GM21390 (cell line): ENCODE measurements around the gene STON2.
A peak's percentile ranks its signal among the peaks of the same experiment; 100 is the strongest.
"Not testable (repeated sequence)": the region's sequence is repeated elsewhere in the genome, so short reads cannot be mapped to it uniquely, and the experiment has no call there.

Experiments
- ATAC-seq: cut with Tn5 transposase; IDR thresholded peaks from one replicate; pipeline ENCODE4 v1.9.1; 2021; ENCODE audit not compliant: unreplicated experiment

Gene STON2

GRCh38 chr14:81272317-81272716 lies 127.8 kb downstream of the STON2 start:
- no peak for ATAC-seq

DNA sequence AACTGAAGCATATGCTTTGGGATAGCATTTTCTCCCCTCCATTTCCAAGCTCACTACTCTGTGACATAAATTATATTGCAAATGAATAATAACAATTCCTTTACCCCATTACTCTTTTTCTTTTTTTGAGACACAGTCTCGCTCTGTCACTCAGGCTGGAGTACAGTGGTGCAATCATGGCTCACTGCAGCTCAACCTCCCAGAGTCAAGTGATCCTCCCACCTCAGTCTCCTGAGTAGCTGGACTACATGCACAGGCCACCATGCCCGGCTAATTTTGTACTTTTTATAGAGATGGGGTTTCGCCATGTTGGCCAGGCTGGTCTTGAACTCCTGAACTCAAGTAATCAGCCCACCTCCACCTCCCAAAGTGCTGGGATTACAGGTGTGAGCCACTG lies 130.1 kb downstream of the STON2 start:
- ATAC-seq, result no peak

DNA sequence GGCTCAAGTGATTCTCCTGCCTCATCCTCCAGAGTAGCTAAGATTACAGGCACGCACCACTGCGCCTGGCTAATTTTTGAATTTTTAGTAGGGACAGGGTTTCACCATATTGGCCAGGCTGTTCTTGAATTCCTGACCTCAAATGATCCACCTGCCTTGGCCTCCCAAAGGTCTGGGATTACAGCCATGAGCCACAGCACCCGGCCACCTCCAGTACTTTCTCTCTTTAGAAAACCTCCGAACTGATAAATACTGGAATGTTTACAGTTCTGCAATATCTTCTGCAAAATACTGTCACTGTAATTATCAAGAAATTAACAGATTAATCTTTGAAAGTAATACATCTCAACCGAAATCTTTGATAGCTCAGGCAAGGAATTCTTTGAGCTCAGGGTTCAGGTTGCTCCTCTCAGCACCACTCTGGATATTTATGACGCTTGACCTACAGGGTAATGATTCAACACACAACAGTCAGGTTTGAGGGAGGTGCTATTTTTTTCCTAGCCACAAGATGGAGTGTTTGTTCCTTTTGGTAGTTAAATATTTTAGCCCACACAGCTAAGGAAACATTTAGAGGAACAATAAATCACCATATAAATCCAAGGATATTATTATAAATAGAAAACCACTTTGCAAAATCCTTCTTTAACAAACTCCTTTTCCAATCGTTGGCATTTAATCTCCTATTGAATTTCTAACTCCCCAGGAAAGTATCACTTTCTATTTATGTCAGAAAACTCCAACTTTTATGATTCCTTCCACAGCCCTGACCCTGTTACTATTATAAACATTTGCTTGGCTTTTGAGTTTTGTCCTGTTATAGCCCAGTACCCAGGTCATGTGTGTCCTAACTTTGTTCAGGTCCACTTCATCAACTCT lies 130.8 kb downstream of the STON2 start:
- peak; percentile 68 for ATAC-seq

GRCh38 chr14:81268016-81268416 lies 132.1 kb downstream of the STON2 start:
- ATAC-seq, result no peak

- ATAC-seq, result no peak
Observed at GRCh38 chr14:81265636-81266169, 134.4 kb downstream of the STON2 start.

- no peak for ATAC-seq
Observed at GRCh38 chr14:81264671-81265070, 135.5 kb downstream of the STON2 start.

- ATAC-seq, result no peak
Observed at GRCh38 chr14:81263777-81264410, 136.2 kb downstream of the STON2 start.

DNA sequence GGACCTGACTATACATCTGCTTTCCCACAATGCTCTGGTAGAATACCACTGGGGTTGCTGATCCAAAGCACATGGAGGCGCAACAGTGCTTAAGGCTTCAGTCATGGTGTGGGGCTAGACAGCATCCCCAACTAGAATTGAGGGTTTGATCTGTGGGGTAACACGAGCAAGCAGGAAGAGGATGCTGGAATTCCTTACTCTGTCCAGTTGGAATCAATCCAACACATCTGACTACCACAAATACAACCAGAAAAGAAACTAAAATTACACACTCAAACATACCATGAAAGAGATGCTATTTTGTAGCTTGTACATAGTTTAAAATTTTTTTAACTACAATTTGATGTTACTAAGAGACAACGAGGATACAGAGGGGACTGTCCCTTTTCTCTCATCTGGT lies 138.9 kb downstream of the STON2 start:
- ATAC-seq, result no peak

GRCh38 chr14:81260732-81261131 lies 139.4 kb downstream of the STON2 start:
- ATAC-seq, result no peak

DNA sequence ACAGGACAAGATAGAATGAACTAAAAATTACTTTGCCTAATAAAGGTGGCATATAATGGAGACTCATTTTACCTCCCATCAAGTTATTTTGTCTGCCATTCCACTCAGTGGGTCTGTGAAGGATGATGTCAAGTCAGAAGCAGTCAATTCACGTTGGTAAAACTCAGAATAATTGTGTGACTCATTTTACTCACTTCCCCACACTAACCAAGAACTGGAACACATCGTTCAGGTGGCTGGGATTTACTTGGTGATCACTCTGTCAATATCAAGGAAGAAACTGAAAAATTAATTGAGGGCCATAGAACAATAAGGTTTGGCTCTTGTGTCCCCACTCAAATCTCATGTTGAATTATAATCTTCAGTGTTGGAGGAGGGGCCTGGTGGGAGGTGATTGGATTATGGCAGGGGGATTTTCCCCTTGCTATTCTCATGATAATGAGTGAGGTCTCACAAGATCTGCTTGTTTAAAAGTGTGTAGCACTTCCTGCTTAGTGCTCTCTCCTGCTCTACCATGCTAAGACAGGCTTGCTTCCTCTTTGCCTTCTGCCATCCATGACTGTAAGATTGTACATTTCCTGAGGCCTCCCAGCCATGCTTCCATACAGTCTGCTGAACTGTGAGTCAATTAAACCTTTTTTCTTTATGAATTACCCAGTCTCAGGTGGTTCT lies 143.7 kb downstream of the STON2 start:
- ATAC-seq, result peak; percentile 69

GRCh38 chr14:81252278-81252677 lies 147.8 kb downstream of the STON2 start:
- no peak for ATAC-seq

- ATAC-seq, result no peak
Observed at GRCh38 chr14:81247271-81247766, 152.8 kb downstream of the STON2 start.

- ATAC-seq, result no peak
Observed at GRCh38 chr14:81246461-81247270, 153.5 kb downstream of the STON2 start.

- ATAC-seq, result no peak
Observed at GRCh38 chr14:81245771-81246170, 154.4 kb downstream of the STON2 start.

GRCh38 chr14:81244431-81244830 lies 155.7 kb downstream of the STON2 start:
- ATAC-seq, result not testable (repeated sequence)

- no peak for ATAC-seq
Observed at GRCh38 chr14:81243499-81243898, 156.6 kb downstream of the STON2 start.

GRCh38 chr14:81236849-81237248 lies 163.3 kb downstream of the STON2 start:
- ATAC-seq, result not testable (repeated sequence)

DNA sequence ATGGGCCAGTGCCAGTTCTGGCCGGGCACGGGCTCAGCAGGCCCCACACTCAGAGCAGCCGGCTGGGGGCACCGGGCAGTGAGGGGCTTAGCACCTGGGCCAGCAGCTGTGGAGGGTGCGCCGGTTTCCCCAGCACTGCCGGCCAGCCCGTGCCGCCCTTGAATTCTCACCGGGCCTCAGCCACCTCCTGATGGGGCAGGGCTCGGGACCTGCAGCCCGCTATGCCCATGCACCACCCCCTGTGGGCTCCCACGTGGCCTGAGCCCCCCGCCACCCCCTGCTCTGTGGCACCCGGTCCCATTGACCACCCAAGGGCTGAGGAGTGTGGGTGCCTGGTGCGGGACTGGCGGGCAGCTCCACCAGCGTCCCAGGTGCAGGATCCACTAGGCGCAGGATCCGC lies 164.0 kb downstream of the STON2 start:
- ATAC-seq, result no peak

DNA sequence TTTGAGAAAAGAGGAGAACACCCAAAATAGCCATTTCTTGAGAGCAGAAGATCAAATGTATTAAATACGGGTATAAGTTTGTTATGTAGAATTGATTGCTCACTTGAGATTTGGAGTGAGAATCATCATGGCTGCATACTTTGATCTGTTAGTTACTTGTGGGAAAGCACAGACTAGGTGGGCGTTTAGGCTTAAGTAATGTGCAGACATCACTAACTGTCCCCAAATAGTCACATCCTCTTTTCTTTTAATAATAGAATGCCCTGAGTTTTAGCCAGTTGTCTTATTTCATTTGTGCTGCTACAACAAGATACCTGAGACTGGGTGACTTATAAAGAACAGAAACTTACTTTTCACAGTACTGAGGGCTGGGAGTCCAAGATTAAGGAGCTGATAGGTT lies 165.0 kb downstream of the STON2 start:
- ATAC-seq, result no peak

- no peak for ATAC-seq
Observed at GRCh38 chr14:81234278-81234677, 165.8 kb downstream of the STON2 start.

- no peak for ATAC-seq
Observed at GRCh38 chr14:81233615-81234014, 166.5 kb downstream of the STON2 start.
